HS-5 (cell line): ENCODE results near the gene ADH1A.
"Not testable (repeated sequence)": the region's sequence is repeated elsewhere in the genome, so short reads cannot be mapped to it uniquely, and the experiment has no call there.

Experiments
- DNase-seq: peaks from one replicate; pipeline ENCODE4 v3.0.0-alpha.2; 2012; ENCODE audit warnings: low read depth

ADH1A gene

DNA sequence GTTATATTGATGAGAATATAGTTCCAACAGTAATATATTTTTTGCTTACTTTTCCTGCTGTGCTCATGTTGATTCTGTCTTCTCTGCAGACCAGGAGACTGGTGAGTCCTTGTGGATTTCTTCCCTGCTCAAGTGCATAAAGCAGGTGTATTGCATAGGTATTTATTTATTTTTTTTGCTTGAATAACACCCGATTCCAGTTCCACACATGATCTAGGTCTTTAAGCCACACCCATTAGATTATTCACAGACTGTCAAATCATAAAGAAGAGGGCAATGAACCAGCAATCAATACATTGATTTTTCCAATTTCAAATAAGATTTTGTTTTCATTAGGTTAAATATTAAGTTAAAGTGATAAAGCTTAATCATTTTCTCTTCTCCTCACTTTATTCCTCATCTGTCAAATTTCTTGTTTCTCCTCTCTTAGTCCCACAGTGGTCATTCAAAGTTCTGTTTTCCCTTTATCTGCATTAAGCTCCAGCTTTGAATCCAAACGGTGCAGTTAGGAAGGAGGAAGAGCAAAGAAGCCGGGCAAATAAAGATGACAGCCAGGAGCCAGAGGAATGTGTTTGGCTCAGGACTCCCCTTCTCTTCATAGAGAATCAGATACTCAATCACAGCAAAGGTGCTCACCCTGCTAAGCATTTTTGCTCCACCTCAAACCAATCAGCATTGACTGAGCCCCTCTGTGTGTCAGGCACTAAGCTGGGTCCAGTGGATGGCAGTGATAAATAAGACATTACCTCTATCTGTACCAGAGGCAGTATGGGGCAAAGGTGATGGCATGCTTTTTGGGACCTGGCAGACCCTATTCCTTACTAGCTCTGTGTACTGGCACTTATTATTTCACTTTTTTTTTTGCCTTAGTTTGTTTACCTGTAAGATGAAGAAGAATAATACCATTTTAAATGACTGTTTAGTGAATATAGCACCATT lies at the start of gene ADH1A:
Gene ADH1A, minus strand, starts transcription at position 138 of the 939 bp plus-strand sequence. Its CDS starts 71 bp downstream, at position 67.
- no peak for DNase-seq

DNA sequence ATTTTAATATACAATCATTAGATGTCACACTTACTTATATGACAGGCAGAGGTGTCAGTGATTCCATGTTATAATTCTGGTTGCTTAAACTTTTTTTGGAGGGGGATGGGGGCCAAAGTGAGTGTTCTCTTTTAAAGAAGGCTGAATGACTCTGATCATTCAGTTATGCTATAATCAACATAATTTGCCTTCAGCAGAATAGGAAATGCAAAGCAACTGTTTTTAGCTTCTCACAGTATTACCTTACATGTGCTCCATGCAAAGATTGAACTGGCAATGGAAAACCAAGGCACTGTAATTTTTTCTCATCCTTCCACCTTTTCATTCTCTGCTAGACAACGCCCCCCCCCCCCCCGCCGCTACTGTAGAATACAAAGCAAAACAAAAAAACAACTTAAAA lies 48.4 kb upstream of the ADH1A start:
- DNase-seq = no peak

DNA sequence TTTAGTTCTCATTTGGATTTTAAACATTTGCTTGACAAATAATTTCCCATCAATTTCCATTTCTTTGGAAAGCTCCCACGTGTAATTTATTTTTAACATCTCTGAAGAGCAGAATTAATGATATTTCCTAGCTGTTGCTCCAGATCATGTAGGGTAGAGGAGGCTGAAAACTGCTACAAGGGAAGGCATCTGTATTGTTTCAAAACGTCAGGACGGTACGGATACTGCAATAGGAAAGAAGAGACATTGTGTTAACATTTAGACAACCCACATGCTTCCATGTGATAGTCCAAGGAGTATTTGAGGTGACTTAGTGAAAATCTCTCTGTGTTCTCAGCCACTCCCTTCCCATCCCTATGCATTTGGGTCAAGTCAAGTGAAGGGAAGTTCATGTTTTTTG lies 45.8 kb upstream of the ADH1A start:
- no peak for DNase-seq

- no peak for DNase-seq
Observed at GRCh38 chr4:99334880-99335279, 44.1 kb upstream of the ADH1A start.

- no peak for DNase-seq
Observed at GRCh38 chr4:99330648-99331047, 39.9 kb upstream of the ADH1A start.

- DNase-seq = no peak
Observed at GRCh38 chr4:99329876-99330275, 39.1 kb upstream of the ADH1A start.

DNA sequence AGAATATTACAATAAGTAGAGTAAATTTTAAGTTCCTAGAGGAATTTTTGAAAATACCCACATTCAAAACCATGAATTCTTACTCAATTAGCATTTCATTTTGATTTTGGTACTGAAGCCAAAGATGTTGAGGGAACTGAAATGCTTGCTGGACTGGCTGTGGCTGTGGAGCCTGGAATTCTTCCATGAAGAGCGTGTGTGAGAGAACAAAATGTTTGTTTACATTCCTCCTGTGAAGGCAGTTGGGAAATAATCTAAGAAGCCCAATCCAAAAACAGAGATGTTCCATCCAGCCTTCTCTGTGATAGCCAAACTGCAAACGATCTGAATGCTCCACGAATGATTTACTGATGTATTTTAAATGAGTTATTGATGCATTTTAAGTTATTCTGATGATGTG lies 34.2 kb upstream of the ADH1A start:
- no peak for DNase-seq

DNA sequence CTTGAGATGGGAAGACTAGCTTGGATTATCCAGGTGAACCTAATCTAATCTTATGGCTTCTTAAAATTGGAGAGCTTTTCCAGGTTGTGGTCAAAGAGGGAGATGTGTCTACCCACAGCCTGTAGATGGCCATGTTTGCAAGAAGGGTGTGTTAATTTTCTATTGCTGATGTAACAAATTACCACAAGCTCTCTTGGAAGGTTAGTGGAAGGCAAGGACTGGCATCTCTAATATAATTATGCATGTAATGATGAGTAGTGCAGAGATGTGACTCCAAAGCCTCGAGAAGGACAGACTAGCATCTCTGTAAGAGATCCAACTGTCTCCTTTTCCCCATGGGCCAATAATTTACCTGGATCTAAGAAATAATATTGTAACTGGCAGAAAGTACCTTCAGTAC lies 33.6 kb upstream of the ADH1A start:
- no peak for DNase-seq

DNA sequence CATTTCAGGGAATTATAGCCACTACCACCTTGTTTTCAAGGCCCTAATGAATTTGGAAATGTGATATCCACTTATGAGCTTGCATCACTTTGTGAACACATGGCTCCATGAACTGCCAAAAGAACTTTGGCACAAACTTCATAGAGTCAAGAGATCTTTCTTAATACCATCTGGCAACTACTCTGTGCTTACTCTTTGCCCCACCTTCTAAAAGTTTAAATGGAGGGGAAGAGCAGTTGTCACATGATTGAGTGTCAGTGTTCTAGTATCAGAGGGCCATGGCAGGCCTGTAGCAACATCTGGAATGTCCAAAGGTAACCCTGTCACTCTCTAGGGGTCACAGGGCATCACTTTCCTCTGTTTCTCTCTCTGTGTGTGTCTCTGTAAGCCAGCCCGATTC lies 33.0 kb upstream of the ADH1A start:
- DNase-seq = no peak

DNA sequence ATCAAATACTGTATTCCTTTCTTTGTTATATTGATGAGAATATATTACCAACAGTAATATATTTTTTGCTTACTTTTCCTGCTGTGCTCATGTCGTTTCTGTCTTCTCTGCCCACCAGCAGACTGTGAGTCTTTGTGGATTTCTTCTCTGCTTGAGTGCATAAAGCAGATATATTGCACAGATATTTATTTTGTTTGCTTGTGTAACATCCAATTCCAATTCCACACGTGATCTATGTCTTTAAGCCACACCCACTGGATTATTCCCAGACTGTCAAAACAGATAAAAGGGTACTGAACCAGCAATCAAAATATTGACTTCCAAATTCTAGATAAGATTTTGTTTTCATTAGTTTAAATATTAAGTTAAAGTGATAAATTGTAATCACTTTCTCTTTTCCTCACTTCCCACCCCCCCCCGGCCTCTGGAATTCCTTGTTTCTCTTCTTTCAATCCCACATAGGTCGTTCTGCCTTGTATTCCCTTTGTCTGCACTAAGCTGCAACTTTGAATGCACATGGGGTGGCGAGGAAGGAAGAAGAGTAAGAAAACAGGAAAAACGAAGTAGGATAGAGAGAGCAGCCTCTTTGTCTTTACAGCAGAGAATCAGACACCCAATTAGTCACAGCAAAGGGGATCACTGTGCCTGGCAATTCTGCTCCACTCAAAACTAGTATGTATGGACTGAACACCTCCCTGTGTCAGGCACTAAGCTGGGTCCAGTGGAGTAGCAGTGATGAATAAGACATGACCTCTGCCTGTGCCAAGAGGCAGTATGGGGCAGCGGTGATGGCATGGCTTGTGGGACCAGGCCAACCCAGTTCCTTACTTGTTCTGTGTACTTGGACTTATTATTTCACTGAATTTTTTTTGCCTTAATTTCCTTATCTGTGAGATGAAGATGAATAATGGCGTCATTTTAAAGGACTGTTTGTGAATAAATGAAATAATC lies 30.7 kb upstream of the ADH1A start, which contains the start of gene ADH1B:
Gene ADH1B, minus strand, starts transcription at position 161 of the 951 bp plus-strand sequence. Its CDS starts 70 bp downstream, at position 91.
- DNase-seq = no peak

- not testable (repeated sequence) for DNase-seq
Observed at GRCh38 chr4:99317811-99318210, 27.0 kb upstream of the ADH1A start.

GRCh38 chr4:99317354-99317753 lies 26.6 kb upstream of the ADH1A start:
- no peak for DNase-seq

- DNase-seq = no peak
Observed at GRCh38 chr4:99315839-99316238, 25.1 kb upstream of the ADH1A start.

- no peak for DNase-seq
Observed at GRCh38 chr4:99314211-99314610, 23.4 kb upstream of the ADH1A start.

DNA sequence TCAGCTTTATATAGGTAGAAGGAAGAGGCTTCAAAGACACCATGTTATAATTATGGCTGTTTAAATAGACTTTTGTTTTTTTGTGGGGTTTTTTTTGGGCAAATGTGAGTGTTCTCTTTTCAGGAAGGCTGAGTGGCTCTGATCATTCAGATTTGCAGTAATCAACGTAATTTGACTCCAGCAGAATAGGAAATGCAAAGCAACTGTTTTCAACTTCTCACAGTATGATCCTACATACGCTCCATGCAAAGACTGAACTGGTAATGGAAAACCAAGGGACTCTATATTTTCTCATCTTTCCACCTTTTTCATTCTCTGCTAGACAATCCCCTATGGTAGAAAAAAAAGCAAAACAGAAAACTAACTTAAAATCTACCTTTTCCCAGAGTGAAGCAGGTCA lies 19.6 kb upstream of the ADH1A start:
- no peak for DNase-seq

DNA sequence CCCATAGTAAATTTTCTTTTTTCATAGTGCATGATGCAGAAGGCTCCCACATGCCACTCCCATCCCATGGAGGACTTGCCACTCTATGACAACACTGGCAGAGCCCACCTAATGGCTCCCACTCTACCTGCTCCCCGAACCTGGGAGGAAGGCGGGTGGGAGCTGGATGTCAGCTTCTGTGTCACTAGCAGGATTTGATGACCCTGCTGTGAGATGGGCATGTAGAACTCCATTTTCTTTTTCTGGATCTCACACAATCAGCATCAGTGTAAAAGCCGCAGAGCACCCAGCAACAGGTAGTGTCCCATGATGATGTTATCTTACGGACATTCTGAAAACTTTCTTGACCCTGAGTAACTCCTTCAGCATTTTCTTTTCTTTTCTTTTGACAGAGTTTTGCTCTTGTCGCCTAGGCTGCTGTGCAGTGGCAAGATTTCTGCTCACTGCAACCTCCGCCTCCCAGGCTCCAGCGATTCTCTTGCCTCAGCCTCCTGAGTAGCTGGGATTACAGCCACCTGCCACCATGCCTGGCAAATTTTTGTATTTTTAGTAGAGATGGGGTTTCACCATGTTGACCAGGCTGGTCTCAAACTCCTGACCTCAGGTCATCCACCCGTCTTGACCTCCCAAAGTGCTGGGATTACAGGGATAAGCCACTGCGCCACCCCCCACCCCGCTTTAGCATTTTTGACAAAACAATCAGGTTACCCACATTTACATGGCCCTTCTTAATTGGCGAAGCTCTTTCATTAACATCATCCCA lies 15.0 kb upstream of the ADH1A start:
- no peak for DNase-seq

- DNase-seq = no peak
Observed at GRCh38 chr4:99301376-99302164, 10.8 kb upstream of the ADH1A start.

DNA sequence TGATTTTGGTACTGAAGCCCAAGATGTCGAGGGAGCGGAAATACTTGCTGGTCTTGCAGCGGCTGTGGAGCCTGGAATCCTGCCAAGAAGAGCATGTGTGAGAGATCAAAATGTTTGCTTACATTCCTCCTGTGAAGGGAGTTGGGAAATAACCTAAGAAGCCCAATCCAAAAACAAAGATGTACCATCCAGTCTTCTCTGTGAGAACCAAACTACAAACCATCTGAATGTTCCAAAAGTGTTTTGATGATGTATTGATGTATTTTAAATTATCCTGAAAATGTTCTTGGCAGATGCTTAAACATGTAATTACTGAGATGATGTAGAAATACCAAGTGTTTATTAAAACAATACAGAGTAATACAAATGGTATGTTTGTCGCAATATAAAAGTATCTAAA lies 10.1 kb upstream of the ADH1A start:
- DNase-seq = peak; percentile 33

GRCh38 chr4:99293357-99293756 lies 2.6 kb upstream of the ADH1A start:
- DNase-seq = no peak

- no peak for DNase-seq
Observed at GRCh38 chr4:99285387-99285786, 5.4 kb downstream of the ADH1A start.

DNA sequence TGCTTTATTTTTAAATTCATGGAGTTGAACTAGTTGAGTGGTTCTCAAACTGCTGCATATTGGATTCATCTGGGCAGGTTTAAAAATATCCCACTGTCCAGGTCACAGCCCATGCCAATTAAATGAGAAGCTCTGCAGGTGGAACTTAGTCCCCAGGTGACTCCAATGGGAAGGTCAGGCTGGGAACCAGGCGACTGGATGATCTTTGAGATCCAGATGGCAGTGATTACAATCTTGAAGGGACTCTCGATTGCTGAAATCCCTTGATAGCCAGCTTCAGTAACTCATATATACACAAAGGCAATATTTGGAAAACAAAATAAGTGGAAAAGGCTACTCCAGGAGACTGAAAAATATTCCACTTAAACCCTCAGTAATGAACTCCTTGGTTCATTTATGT lies 8.1 kb downstream of the ADH1A start:
- DNase-seq = no peak
